ENCODE results near the gene SLC2A3.

Gene SLC2A3

GRCh38 chr12:7947011-7947410, 11.0 kb upstream of the SLC2A3 start:
- TF ChIP-seq REST (IDR thresholded peaks at IDR 0.05; ENCODE audit: insufficient read depth in 1 of 2, low read depth in 2 of 2, low read length in 2 of 2) (no peak), SIN3A (IDR thresholded peaks at IDR 0.05; ENCODE audit: borderline replicate concordance, insufficient read depth, low read length) (no peak), TAF1 (IDR thresholded peaks at IDR 0.05; ENCODE audit: borderline replicate concordance, insufficient read depth, low read length) (no peak), POLR2AphosphoS5 (IDR thresholded peaks at IDR 0.05; ENCODE audit: low read depth, low read length) (no peak), FOXP2 (optimal IDR thresholded peaks at IDR 0.05; ENCODE audit: borderline replicate concordance, extremely low read depth, extremely low read length, insufficient read depth) (no peak)

- TF ChIP-seq REST (IDR thresholded peaks at IDR 0.05; ENCODE audit: insufficient read depth in 1 of 2, low read depth in 2 of 2, low read length in 2 of 2), result no peak
- no peak for TF ChIP-seq POLR2AphosphoS5 (IDR thresholded peaks at IDR 0.05; ENCODE audit: low read depth, low read length)
- TF ChIP-seq TAF1 (IDR thresholded peaks at IDR 0.05; ENCODE audit: borderline replicate concordance, insufficient read depth, low read length), result no peak
- no peak for TF ChIP-seq SIN3A (IDR thresholded peaks at IDR 0.05; ENCODE audit: borderline replicate concordance, insufficient read depth, low read length)
- TF ChIP-seq FOXP2 (optimal IDR thresholded peaks at IDR 0.05; ENCODE audit: borderline replicate concordance, extremely low read depth, extremely low read length, insufficient read depth), result no peak
Measured at GRCh38 chr12:7940906-7941305, 4.9 kb upstream of the SLC2A3 start.

- TF ChIP-seq TAF1 (IDR thresholded peaks at IDR 0.05; ENCODE audit: borderline replicate concordance, insufficient read depth, low read length) (no peak), REST (IDR thresholded peaks at IDR 0.05; ENCODE audit: insufficient read depth in 1 of 2, low read depth in 2 of 2, low read length in 2 of 2) (0 out of 4 replicates have a peak, but pooled peaks of 1 of the 2 experiments have one; percentile 29)
Measured at GRCh38 chr12:7937833-7938506, 2.0 kb upstream of the SLC2A3 start.

GRCh38 chr12:7934889-7935492, 996 bp downstream of the SLC2A3 start:
- no peak for TF ChIP-seq FOXP2 (optimal IDR thresholded peaks at IDR 0.05; ENCODE audit: borderline replicate concordance, extremely low read depth, extremely low read length, insufficient read depth)
- no peak for TF ChIP-seq REST (IDR thresholded peaks at IDR 0.05; ENCODE audit: insufficient read depth in 1 of 2, low read depth in 2 of 2, low read length in 2 of 2)
- TF ChIP-seq TAF1 (IDR thresholded peaks at IDR 0.05; ENCODE audit: borderline replicate concordance, insufficient read depth, low read length), result no peak
- no peak for TF ChIP-seq SIN3A (IDR thresholded peaks at IDR 0.05; ENCODE audit: borderline replicate concordance, insufficient read depth, low read length)
- no peak for TF ChIP-seq POLR2AphosphoS5 (IDR thresholded peaks at IDR 0.05; ENCODE audit: low read depth, low read length)

Measured in PFSK-1 (cell line).